ENCODE data around the gene NF1. TPM values are rescaled to one million over a fixed set of nuclear protein-coding genes. Genes with fewer than 3 reads are reported as not detected.
"Not testable (repeated sequence)": the region's sequence is repeated elsewhere in the genome, so short reads cannot be mapped to it uniquely, and the experiment has no call there.

NF1 gene
- total RNA-seq, 2 experiments from 2014 or later = 22.6 to 25.5 TPM

DNA sequence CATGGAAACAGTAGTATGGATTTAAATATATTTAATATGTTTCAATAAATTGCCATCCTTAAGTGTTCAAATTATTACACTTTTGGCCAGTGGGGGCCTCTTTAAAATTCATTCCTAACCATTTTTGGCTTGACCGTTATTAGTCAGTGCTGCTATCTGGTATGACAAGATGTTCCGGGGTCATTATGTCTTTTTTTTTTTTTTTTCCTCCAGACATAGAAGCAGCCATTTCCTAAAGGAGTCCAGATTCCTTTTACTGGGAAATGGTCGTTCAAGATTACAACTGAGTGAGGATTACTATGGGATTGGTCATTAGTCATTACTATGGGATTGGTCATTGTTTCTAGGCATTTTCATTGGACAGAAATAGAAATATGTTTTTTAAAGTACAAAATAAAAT lies 53.4 kb downstream of the NF1 start:
- no peaks in the 10 kb centered on the region for H3K27me3 Mint-ChIP-seq
- ChIA-PET POLR2A (interaction anchor here (1.5 kb wide), 1 partner anchor 14 kb away, joined by 3 read pairs; no protein-coding TSS in a partner anchor), CTCF (no interaction called here)
- H3K9me3 Mint-ChIP-seq = peaks cover 4% of the 10 kb centered on the region
- H3K4me1 Mint-ChIP-seq = peaks cover 11% of the 10 kb centered on the region
- no peak overlapping the region for H3K4me3 Mint-ChIP-seq
- H3K36me3 Mint-ChIP-seq (ENCODE audit: low read depth) = peaks cover 5% of the 10 kb centered on the region
- no peak overlapping the region for H3K27ac Mint-ChIP-seq
- no peak for DNase-seq

DNA sequence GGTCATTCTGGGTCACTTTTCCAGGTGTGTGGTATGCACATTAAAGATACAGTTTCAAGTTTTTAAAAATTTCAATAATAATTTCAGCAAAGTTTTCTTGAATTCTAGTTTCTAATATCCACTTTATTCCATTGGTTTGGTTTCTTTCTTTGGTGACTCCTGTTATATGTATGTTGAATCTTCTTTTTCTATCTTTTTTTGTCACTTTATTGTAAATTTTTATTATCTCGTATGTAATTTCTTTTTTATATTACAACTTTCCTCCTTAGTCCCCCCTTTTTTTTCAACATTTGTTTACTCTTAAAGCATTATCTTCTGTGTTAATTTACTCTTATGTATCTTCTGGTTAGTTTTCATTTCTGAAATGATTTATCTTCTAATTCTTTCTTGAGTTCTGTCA lies 57.5 kb downstream of the NF1 start:
- ChIA-PET CTCF (no interaction called here), POLR2A (no interaction called here)
- Mint-ChIP-seq H3K36me3 (ENCODE audit: low read depth) (peaks cover 8% of the 10 kb centered on the region), H3K4me1 (no peaks in the 10 kb centered on the region), H3K9me3 (peaks cover 4% of the 10 kb centered on the region), H3K4me3 (no peak overlapping the region), H3K27me3 (no peaks in the 10 kb centered on the region), H3K27ac (no peak overlapping the region)
- no peak for DNase-seq

DNA sequence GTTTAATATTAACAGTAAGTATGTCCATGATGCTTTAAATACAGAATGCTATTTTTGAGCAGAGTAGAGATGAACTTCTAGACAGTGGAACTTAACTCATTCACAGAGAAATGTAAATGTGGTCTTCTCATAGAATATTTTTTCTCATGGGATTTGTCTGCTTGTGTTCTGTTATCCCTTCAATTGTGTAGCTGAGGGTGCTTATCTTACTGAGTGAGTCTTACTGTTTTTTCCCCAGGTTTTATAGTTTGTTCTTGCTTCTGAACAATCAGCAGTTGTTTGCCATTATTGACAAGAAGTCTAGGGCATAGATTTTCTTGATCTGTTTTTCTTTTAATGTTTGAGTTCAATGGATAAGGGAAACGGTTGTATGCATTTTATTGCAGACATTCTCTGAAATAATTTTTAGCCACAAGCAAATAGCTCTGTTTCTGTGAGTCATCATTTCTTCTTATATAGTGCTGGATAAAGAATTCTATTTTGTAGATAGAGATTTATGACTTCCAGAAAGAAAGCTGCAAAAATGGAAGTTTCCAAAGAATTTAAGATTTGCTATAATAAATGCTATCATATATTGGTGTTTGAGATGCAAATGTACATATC lies 60.5 kb downstream of the NF1 start:
- no peak for DNase-seq
- Mint-ChIP-seq H3K4me1 (peaks cover 14% of the 10 kb centered on the region), H3K27me3 (no peaks in the 10 kb centered on the region), H3K27ac (no peak overlapping the region), H3K36me3 (ENCODE audit: low read depth) (peaks cover 14% of the 10 kb centered on the region), H3K4me3 (no peak overlapping the region), H3K9me3 (peaks cover 4% of the 10 kb centered on the region)
- ChIA-PET POLR2A (no interaction called here), CTCF (interaction anchor here (0.7 kb wide), 1 partner anchor 17 kb away, joined by 3 read pairs; no protein-coding TSS in a partner anchor)

DNA sequence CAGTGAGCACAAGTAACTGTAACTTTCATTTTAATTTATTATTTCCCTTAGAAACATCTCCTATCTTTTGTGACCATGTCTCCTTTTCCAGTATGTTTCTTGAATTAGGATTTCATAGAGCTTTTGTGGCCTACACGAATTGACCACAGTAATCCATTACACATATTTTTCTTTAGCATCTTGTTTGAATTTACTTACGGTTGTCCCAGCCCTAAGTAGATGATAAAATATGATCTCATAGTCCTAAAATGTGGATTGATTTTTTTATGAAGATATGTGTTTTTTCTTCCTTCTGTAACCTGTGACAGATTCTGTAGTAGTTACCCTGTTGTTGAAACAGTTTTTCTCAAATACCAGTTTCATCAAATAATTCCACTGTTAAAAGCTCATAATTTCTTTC lies 61.5 kb downstream of the NF1 start:
- Mint-ChIP-seq H3K36me3 (ENCODE audit: low read depth) (peaks cover 14% of the 10 kb centered on the region), H3K4me3 (no peak overlapping the region), H3K27ac (no peak overlapping the region), H3K9me3 (peaks cover 4% of the 10 kb centered on the region), H3K4me1 (peaks cover 15% of the 10 kb centered on the region), H3K27me3 (no peaks in the 10 kb centered on the region)
- no peak for DNase-seq
- ChIA-PET CTCF (no interaction called here), POLR2A (no interaction called here)

GRCh38 chr17:31156864-31157263 lies 62.1 kb downstream of the NF1 start:
- peaks cover 14% of the 10 kb centered on the region for H3K36me3 Mint-ChIP-seq (ENCODE audit: low read depth)
- H3K4me1 Mint-ChIP-seq = peaks cover 15% of the 10 kb centered on the region
- DNase-seq, CTCF ChIA-PET, H3K9me3 Mint-ChIP-seq, POLR2A ChIA-PET, H3K27ac Mint-ChIP-seq, H3K4me3 Mint-ChIP-seq, H3K27me3 Mint-ChIP-seq: not testable (repeated sequence)

GRCh38 chr17:31158746-31159377 lies 64.1 kb downstream of the NF1 start:
- Mint-ChIP-seq H3K4me3 (peak overlapping the region; percentile 72), H3K27me3 (no peaks in the 10 kb centered on the region), H3K9me3 (no peaks in the 10 kb centered on the region), H3K36me3 (ENCODE audit: low read depth) (peaks cover 11% of the 10 kb centered on the region), H3K4me1 (peaks cover 15% of the 10 kb centered on the region), H3K27ac (peak overlapping the region; percentile 73)
- no peak for DNase-seq
- CTCF ChIA-PET = no interaction called here
- POLR2A ChIA-PET = no interaction called here

DNA sequence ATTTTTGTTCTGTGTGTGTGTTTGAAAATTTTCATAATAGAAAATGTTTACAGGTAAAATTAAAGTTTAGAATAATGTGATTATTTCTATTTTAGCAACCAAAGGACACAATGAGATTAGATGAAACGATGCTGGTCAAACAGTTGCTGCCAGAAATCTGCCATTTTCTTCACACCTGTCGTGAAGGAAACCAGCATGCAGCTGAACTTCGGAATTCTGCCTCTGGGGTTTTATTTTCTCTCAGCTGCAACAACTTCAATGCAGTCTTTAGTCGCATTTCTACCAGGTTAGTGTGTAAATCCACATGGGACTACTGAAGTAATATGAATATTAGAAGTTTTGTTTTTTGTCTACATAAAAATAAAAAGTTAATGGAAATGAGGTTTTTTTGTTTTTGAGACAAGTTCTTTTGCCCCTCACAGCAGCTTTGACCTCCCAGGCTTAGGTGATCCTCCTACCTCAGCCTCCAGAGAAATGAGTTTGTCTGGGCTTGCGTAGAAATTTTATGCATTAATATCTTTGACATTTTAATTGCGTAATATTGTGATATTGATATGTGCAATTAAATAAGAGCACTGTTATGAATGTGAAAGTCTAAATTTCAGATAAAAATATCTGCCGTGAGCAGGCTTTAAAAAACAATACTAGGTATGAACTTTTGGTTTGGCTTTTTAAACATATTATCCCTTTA lies 68.5 kb downstream of the NF1 start:
- H3K27me3 Mint-ChIP-seq = no peaks in the 10 kb centered on the region
- H3K4me1 Mint-ChIP-seq = peaks cover 11% of the 10 kb centered on the region
- ChIA-PET POLR2A (no interaction called here), CTCF (no interaction called here)
- H3K4me3 Mint-ChIP-seq = no peak overlapping the region
- peaks cover 3% of the 10 kb centered on the region for H3K36me3 Mint-ChIP-seq (ENCODE audit: low read depth)
- no peak overlapping the region for H3K27ac Mint-ChIP-seq
- DNase-seq = no peak
- H3K9me3 Mint-ChIP-seq = no peaks in the 10 kb centered on the region

DNA sequence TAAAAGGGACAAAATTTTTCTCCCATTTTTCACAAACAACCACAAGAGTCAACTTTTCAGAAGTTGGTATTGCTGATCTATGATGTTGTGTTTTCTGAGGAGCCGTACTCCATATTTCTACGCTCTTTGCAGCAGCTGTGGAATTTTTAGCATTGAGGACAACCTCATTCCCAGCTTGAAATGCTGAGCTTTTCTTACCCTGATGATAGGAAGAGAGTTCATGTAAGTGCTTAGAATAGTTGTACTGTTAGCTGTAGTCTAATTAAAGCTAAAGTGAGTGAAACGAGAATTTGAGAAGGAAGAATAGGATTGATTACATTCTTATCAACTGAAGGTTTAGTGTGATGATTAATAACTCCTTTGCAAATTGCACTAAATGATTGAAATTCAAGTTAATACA lies 72.3 kb downstream of the NF1 start:
- Mint-ChIP-seq H3K9me3 (no peaks in the 10 kb centered on the region), H3K36me3 (ENCODE audit: low read depth) (no peaks in the 10 kb centered on the region), H3K4me3 (no peak overlapping the region), H3K4me1 (no peaks in the 10 kb centered on the region), H3K27me3 (no peaks in the 10 kb centered on the region), H3K27ac (no peak overlapping the region)
- CTCF ChIA-PET = no interaction called here
- POLR2A ChIA-PET = no interaction called here
- DNase-seq = no peak

DNA sequence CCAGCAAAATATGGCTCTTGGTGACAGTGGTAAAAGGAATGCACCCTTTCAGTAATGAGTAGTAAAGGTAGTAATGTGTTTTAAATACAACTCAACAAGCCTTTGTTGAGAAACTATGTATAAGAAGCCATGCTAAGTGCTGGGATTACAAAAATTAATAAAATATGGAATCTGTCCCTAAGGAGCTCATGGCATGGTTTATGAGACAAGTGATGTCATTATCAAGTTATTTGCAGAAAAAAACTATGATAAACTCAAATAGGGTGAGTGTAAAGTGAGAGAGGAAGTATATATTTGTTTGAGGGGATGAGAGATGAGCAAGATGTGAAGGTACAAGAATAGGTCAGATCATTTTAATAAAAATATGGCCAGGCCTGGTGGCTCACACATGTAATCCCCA lies 76.9 kb downstream of the NF1 start:
- Mint-ChIP-seq H3K4me3 (no peak overlapping the region), H3K27me3 (no peaks in the 10 kb centered on the region), H3K4me1 (no peaks in the 10 kb centered on the region), H3K36me3 (ENCODE audit: low read depth) (peaks cover 3% of the 10 kb centered on the region), H3K27ac (no peak overlapping the region), H3K9me3 (no peaks in the 10 kb centered on the region)
- POLR2A ChIA-PET = no interaction called here
- CTCF ChIA-PET = interaction anchor here (0.6 kb wide), 1 partner anchor 17 kb away, joined by 3 read pairs; no protein-coding TSS in a partner anchor
- no peak for DNase-seq

- POLR2A ChIA-PET = no interaction called here
- H3K4me3 Mint-ChIP-seq = no peak overlapping the region
- H3K27me3 Mint-ChIP-seq = no peaks in the 10 kb centered on the region
- H3K27ac Mint-ChIP-seq = no peak overlapping the region
- CTCF ChIA-PET = no interaction called here
- no peaks in the 10 kb centered on the region for H3K9me3 Mint-ChIP-seq
- H3K4me1 Mint-ChIP-seq = no peaks in the 10 kb centered on the region
- peaks cover 8% of the 10 kb centered on the region for H3K36me3 Mint-ChIP-seq (ENCODE audit: low read depth)
- DNase-seq = no peak
Measured at GRCh38 chr17:31172388-31172787, 77.6 kb downstream of the NF1 start.

GRCh38 chr17:31174215-31174614 lies 79.4 kb downstream of the NF1 start:
- peaks cover 8% of the 10 kb centered on the region for H3K36me3 Mint-ChIP-seq (ENCODE audit: low read depth)
- ChIA-PET CTCF (no interaction called here), POLR2A (interaction anchor here (0.7 kb wide), 1 partner anchor 299 kb away, joined by 3 read pairs; no protein-coding TSS in a partner anchor)
- H3K4me3 Mint-ChIP-seq = no peak overlapping the region
- no peak overlapping the region for H3K27ac Mint-ChIP-seq
- no peaks in the 10 kb centered on the region for H3K27me3 Mint-ChIP-seq
- no peaks in the 10 kb centered on the region for H3K9me3 Mint-ChIP-seq
- H3K4me1 Mint-ChIP-seq = no peaks in the 10 kb centered on the region
- no peak for DNase-seq

DNA sequence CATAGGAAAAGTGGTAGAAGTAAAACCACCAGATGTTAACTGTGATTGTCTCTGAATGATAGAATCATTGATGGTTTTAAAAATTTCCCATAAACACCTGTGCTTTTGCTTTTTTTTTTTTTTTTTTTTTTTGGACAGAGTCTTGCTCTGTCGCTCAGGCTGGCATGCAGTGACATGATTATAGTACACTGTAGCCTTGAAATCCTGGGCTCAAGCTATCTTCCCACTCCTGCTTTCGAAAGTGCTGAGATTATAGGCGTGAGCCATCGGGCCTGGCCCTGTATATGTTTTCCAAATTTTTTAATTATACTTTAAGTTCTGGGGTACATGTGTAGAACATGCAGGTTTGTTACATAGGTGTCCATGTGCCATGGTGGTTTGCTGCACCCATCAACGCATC lies 80.5 kb downstream of the NF1 start:
- CTCF ChIA-PET = interaction anchor here (0.7 kb wide), 1 partner anchor 8 kb away, joined by 3 read pairs; no protein-coding TSS in a partner anchor
- H3K4me3 Mint-ChIP-seq = no peak overlapping the region
- peaks cover 8% of the 10 kb centered on the region for H3K36me3 Mint-ChIP-seq (ENCODE audit: low read depth)
- H3K4me1 Mint-ChIP-seq = no peaks in the 10 kb centered on the region
- no peaks in the 10 kb centered on the region for H3K27me3 Mint-ChIP-seq
- no peak overlapping the region for H3K27ac Mint-ChIP-seq
- DNase-seq = no peak
- POLR2A ChIA-PET = no interaction called here
- no peaks in the 10 kb centered on the region for H3K9me3 Mint-ChIP-seq

GRCh38 chr17:31176143-31176542 lies 81.4 kb downstream of the NF1 start:
- H3K4me1 Mint-ChIP-seq; H3K36me3 Mint-ChIP-seq (ENCODE audit: low read depth); H3K27ac Mint-ChIP-seq; H3K4me3 Mint-ChIP-seq; POLR2A ChIA-PET; H3K9me3 Mint-ChIP-seq; CTCF ChIA-PET; H3K27me3 Mint-ChIP-seq; DNase-seq: not testable (repeated sequence)

- POLR2A ChIA-PET = interaction anchor here (0.7 kb wide), 1 partner anchor 575 kb away, joined by 3 read pairs; no protein-coding TSS in a partner anchor
- H3K4me3 Mint-ChIP-seq, H3K27ac Mint-ChIP-seq, CTCF ChIA-PET, H3K4me1 Mint-ChIP-seq, H3K27me3 Mint-ChIP-seq, H3K9me3 Mint-ChIP-seq, DNase-seq: not testable (repeated sequence)
- peaks cover 17% of the 10 kb centered on the region for H3K36me3 Mint-ChIP-seq (ENCODE audit: low read depth)
Measured at GRCh38 chr17:31178951-31179350, 84.2 kb downstream of the NF1 start.
